ES-I3 (cell line): ENCODE results near the gene CNPY2.
A peak's percentile ranks its signal among the peaks of the same experiment; 100 is the strongest.

Source experiments
- H3K36me3 ChIP-seq: 2 replicates; pipeline ENCODE4 v1.6.1; 2013; ENCODE audit warnings: mild to moderate bottlenecking, low read length, control low read depth, moderate library complexity; ENCODE audit not compliant: insufficient read depth
- H3K4me1 ChIP-seq: 2 replicates; pipeline ENCODE4 v1.6.1; 2013; ENCODE audit warnings: mild to moderate bottlenecking, control low read depth, low read length; ENCODE audit not compliant: insufficient read depth
- H3K9ac ChIP-seq: 2 replicates; pipeline ENCODE4 v1.6.1; 2013; ENCODE audit warnings: low read depth, mild to moderate bottlenecking, low read length, moderate library complexity
- H3K9me3 ChIP-seq: 2 replicates; pipeline ENCODE4 v1.6.1; 2013; ENCODE audit warnings: mild to moderate bottlenecking, low read length, moderate library complexity; ENCODE audit not compliant: control insufficient read depth, insufficient read depth

Gene CNPY2

DNA sequence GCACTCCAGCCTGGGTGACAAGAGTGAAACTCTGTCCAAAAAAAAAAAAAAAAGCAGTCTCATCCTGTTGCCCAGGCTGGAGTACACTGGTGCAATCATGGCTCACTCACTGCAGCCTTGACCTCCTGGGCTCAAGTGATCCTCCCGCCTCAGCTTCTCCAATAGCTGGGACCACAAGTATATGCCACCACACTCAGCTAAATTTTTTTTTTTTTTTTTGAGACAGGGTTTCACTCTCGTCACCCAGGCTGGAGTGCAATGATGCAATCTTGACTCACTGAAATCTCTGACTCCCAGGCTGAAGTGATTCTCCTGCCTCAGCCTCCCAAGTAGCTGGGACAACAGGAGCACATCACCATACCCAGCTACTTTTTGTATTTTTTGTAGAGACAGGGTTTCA, 5.2 kb upstream of the CNPY2 start:
- peaks cover 17% of the 10 kb centered on the region; the same call in 1 of the 2 replicates for H3K36me3 ChIP-seq
- H3K9ac ChIP-seq = no peak overlapping the region
- H3K9me3 ChIP-seq = no peaks in the 10 kb centered on the region
- H3K4me1 ChIP-seq = no peaks in the 10 kb centered on the region

DNA sequence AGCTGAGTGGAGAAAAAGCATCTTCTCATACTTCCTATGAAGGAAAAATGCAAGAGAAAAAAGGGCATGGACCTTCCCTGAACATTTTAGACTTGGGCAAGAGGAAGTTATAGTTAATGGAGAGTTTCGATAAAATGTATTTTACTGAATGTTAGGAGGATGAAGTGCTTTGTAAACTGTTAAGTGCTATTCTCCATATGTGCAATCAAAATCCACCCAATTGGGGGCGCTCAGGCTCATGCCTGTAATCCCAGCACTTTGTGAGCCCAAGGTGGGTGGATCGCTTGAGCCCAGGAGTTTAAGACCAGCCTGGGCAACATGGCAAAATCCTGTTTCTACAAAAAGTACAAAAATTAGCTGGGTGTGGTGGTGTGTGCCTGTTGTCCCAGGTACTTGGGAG, 1.9 kb upstream of the CNPY2 start:
- H3K36me3 ChIP-seq = peaks cover 12% of the 10 kb centered on the region; the same call in 1 of the 2 replicates
- no peaks in the 10 kb centered on the region for H3K9me3 ChIP-seq
- peaks cover 5% of the 10 kb centered on the region; the same call in 1 of the 2 replicates for H3K4me1 ChIP-seq
- no peak overlapping the region for H3K9ac ChIP-seq

DNA sequence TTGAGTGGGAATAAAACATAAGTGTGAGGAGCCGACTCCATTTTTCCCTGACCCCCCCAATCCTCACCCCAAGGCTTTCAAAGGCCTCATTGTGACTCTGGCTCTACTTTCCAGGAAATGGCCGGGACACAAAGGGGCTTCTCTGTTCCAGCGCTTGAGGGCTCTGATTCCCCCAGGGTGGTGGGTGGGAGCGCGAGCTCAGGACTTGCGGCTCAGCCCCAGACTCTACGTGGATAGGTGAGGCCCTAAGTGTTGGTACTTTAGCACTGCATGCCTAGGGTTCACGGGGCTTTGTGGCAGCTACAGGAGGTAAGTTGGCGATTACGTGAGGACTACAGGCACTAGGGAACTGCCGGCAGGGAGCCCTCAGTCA, 553 bp downstream of the CNPY2 start:
- Histone ChIP-seq H3K36me3 (peaks cover 23% of the 10 kb centered on the region; the same call in 1 of the 2 replicates), H3K4me1 (peaks cover 5% of the 10 kb centered on the region; the same call in 1 of the 2 replicates), H3K9me3 (no peaks in the 10 kb centered on the region), H3K9ac (peak overlapping the region; percentile 88)

DNA sequence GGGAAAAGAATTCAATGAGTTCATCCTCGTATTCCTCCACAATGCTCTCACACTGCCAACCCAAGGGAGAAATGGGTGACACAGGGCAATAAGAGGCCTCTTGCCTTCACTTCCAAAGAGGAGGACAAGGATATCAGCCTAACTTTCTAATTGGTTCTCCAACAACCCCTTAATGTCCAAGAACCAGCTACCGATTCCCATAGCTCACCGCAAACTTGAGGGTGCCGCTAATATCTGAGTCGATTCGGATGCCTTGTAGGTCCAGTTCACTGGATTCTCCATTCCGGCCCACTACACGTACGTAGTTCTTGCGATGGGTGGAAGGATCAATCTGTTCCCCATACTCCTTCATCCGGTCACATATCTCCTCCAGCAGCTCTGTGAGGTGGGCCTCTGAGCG, 4.8 kb downstream of the CNPY2 start:
- peaks cover 5% of the 10 kb centered on the region; the same call in 1 of the 2 replicates for H3K4me1 ChIP-seq
- H3K9ac ChIP-seq = no peak overlapping the region
- no peaks in the 10 kb centered on the region for H3K9me3 ChIP-seq
- peaks cover 31% of the 10 kb centered on the region for H3K36me3 ChIP-seq

DNA sequence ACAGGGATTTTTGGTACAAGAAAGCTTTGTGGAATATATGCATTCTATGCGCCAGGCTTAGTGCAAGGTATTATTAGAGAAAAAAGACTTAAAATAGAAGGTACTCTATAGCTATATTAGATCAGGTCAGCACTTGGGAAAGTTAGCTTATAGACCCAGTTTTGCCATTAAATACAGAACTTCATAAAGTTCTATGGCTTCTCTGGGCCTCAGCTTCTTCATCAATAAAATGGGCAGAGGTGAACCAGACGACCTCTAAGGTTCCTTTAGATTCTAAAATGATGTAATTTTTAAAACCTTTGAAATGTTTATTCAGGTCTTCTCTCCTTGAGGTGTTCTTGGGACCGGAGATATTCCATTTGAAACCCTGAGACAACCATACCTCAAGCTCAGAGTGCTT, 7.1 kb downstream of the CNPY2 start:
- Histone ChIP-seq H3K4me1 (no peaks in the 10 kb centered on the region), H3K9me3 (no peaks in the 10 kb centered on the region), H3K36me3 (peaks cover 29% of the 10 kb centered on the region), H3K9ac (no peak overlapping the region)

DNA sequence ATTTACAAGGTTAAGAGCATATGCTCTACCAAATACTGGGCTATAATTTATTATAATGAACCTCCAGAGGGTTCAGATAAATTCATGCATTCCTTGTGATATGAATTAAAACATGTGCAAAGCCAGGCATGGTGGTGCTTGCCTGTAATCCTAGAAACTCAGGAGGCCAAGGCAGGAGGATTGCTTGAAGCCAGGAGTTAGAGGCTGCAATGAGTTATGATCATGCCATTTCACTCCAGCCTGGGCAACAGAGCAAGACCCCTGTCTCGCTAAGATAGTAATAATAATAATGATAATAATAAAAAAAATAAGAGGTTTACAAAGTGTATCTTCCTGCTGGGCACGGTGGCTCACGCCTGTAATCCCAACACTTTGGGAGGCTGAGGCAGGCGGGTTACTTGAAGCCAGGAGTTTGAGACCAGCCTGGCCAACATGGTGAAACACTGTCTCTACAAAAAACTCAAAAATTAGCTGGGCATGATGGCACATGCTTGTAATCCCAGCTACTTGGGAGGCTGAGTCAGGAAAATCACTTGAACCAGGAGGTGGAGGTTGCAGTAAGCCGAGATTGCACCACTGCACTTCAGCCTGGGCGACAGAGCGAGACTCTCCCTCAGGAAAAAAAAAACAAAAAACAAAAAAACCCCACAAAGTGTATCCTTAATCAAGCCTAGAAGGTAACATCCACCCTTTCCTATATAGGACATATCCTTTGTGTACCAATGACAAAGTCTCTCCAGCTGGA, 8.4 kb downstream of the CNPY2 start:
- H3K9ac ChIP-seq = no peak overlapping the region
- no peaks in the 10 kb centered on the region for H3K4me1 ChIP-seq
- H3K9me3 ChIP-seq = no peaks in the 10 kb centered on the region
- peaks cover 29% of the 10 kb centered on the region for H3K36me3 ChIP-seq

DNA sequence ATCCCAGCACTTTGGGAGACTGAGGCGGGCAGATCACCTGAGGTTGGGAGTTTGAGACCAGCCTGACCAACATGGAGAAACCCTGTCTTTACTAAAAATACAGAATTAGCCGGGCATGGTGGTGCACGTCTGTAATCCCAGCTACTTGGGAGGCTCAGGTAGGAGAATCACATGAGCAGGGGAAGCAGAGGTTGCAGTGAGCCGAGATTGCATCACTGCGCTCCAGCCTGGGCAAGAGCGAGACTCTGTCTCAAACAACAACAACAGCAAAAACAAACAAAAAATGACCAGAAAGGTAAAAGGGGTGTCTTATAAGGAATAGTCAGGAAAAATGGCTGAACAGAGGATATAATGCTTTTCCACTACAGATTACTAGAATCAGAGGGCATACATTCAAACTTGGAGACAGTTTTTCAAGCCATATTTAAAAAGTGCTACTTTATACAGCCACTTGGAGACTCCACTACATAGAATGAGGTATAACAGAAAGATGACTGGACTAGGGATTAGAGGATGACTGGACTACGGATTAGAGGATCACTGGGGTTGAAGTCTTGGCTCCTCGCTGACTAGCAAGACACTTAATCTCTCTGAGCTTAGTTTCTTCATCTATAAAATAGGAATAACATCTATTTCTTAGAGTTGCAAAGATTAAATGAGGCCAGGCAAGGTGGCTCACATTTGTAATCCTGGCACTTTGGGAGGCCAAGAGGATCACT, 10.8 kb downstream of the CNPY2 start:
- Histone ChIP-seq H3K4me1 (peaks cover 5% of the 10 kb centered on the region), H3K9ac (no peak overlapping the region), H3K36me3 (peaks cover 16% of the 10 kb centered on the region), H3K9me3 (no peaks in the 10 kb centered on the region)

DNA sequence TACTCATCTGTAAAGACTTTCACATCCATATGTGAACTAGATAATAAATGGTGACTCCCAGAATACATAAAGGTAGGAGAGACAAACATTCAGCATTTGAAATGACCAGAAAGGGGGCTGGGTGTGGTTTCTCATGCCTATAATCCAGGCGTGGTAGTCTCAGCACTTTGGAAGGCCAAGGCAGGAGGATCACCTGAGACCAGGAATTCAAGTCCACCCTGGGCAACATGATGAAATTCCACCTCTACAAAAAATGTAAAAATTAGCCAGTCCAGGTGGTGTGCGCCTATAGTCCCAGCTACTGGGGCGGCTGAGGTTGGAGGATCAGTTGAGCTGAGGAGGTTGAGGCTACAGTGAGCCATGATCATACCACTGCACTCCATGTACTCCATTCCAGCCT, 11.5 kb downstream of the CNPY2 start:
- peaks cover 5% of the 10 kb centered on the region for H3K4me1 ChIP-seq
- H3K9me3 ChIP-seq = no peaks in the 10 kb centered on the region
- no peak overlapping the region for H3K9ac ChIP-seq
- H3K36me3 ChIP-seq = peaks cover 11% of the 10 kb centered on the region

DNA sequence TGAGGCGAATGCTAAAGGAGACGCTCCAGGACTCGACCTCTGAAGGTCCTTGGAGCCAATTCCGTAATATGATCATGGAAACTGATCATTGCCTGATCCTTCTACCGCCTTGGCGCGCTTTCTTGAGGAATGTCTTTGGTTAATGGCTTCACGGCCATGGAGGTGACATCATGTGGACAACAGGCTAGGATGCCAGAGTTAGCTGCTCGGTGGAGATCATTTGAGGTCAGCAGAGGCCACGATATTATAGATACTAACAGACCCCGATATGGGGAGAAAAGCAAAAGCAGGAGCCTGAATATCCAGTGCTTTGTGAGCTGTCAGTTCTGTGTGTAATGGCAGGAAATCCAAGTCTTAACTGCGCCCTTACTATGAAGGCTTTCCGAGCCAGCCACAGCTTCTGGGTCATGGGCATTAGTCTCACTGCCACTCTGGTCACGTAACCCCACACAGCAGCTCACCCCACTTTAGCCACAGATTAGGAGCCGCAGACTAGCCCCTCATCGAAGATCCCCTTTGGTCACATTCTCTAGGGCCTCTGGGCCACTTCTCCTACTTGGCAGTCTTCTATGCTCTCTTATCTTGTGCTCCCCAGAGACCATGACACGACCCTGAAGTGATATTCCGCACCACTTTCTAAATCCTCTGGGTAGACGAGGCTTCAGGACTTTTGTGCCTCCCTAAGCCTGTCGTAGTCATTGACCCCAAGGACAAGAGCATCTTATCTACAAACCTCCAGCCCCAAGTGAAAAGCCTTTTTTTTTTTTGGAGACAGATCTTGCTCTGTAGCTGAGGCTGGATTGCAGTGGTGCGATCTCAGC, 14.9 kb downstream of the CNPY2 start:
- H3K9ac ChIP-seq = peak overlapping the region; percentile 95
- peaks cover 16% of the 10 kb centered on the region for H3K36me3 ChIP-seq
- no peaks in the 10 kb centered on the region for H3K9me3 ChIP-seq
- H3K4me1 ChIP-seq = peaks cover 5% of the 10 kb centered on the region

DNA sequence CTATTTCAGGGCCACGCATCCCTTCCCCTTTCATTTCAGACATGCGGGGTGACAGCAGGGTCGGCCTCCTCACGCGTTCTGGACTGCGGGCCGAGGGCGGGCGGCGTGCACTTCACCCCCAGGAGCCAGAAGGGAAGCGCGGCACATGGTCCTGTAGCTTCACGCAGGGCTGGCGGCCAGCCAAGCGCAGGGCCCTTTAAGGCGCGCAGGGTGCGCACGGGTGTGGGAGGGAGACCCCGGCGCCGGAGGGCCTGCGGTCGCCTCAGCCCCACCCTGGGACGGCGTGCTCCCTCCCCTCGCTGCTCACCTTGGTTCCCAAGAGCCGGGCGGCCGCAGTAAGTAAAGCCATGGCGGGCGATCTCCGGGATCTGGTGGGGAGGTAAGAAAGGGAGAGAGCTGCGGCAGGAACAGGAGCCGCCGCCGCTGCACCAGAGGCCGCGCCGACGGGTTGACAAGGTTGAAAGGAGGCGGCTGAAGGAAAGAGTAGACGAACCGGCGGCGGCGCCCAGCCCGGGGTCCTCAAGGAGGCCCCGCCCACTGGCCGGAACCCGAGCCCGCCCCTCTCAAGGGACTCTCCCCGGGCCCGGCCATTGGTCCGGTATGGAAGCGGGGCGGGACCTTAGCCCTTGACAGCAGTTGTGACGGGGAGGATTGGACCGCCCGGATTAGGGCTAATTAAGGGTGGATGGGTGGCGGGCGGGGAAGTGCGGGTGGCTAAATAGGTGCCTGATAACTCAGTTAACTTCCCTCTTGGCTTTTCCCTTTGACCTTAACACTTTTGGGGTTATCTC, 15.7 kb downstream of the CNPY2 start, which contains the start of gene CS:
Gene CS (minus strand): TSS at position 478 of the 791 bp plus-strand sequence. CDS start 129 bp downstream, at position 349.
- no peaks in the 10 kb centered on the region for H3K9me3 ChIP-seq
- H3K4me1 ChIP-seq = peaks cover 5% of the 10 kb centered on the region
- peak within 1 kb of the TSS; percentile 95 for H3K9ac ChIP-seq
- peaks cover 13% of the 10 kb centered on the region for H3K36me3 ChIP-seq

DNA sequence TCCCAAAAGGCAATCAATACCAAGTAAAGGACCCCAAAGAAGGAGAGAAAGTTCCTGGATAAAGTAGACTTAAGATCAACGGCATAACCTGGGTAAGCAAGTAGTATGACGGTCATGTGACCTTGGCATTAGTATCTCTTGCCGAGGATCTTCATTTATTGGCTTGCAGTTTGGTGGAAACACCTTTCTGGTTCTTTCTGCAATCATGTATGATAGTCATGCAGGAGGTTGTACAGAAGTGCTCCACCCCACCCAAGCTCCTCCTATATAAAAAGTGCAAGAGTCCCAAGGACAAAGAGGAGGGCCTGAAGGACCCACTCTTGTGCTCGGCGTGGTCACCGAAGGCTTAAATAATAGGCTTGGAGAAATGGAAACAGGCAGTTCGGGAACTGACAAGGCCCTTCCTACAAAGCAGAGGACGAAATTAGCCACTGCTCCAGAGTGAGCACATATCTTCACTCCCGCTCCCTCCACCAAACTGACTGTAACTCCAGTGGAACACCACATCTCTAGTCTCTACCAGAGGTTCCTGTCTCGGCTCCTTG, 16.4 kb downstream of the CNPY2 start:
- H3K9me3 ChIP-seq = no peaks in the 10 kb centered on the region
- H3K4me1 ChIP-seq = peaks cover 5% of the 10 kb centered on the region
- peaks cover 12% of the 10 kb centered on the region for H3K36me3 ChIP-seq
- H3K9ac ChIP-seq = peak overlapping the region; percentile 95

DNA sequence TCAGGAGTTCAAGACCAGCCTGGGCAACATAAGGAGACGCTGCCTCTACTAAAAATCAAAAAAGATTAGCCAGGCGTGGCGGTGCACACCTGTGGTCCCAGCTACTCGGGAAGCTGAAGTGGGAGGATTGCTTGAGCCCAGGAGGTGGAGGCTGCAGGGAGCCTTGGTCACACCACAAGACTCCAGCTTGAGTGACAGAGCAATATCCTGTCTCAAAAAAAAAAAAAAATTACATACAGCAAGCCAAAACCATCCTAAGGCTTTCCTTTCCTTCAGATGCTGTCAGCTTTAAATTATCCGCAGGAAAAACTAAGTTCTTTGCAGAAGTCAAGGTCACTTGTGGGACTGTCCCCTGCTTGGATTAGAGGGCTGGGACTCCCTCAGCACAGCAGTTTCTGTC, 17.0 kb downstream of the CNPY2 start:
- H3K36me3 ChIP-seq = peaks cover 12% of the 10 kb centered on the region
- H3K9ac ChIP-seq = peak overlapping the region; percentile 95
- H3K9me3 ChIP-seq = no peaks in the 10 kb centered on the region
- H3K4me1 ChIP-seq = peaks cover 5% of the 10 kb centered on the region

DNA sequence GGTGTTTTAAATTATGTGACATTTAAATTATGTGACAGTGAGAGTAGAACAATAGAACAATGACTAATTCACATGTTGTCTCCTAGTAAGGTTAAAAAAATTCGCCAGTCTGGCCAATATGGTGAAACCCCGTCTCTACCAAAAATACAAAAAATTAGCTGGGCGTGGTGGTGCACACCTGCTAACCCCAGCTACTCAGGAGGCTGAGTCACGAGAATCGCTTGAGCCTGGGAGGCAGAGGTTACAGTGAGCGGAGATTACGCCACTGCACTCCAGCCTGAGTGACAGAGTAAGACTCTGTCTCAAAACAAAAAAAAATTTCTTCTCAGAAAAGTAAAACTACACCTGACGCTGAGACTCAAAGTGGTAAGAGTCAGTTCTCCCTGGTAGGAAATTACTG, 18.4 kb downstream of the CNPY2 start:
- no peaks in the 10 kb centered on the region for H3K9me3 ChIP-seq
- peaks cover 5% of the 10 kb centered on the region for H3K4me1 ChIP-seq
- peaks cover 12% of the 10 kb centered on the region for H3K36me3 ChIP-seq
- H3K9ac ChIP-seq = no peak overlapping the region
